Urinary bladder (tissue), 4 donors: ENCODE data around the gene CACFD1. TPM values are rescaled to one million over a fixed set of nuclear protein-coding genes. Genes with fewer than 3 reads are reported as not detected.
A peak's percentile ranks its signal among the peaks of the same experiment; 100 is the strongest.

Source experiments
- DNase-seq: peaks from one replicate; pipeline ENCODE4 v3.0.0-alpha.2; 2015; ENCODE audit errors: extremely low spot score
- H3K27ac ChIP-seq: one replicate; pipeline ENCODE4 v1.5.1; 2013; ENCODE audit warnings: low read depth, mild to moderate bottlenecking, moderate library complexity
- H3K36me3 ChIP-seq: one replicate; pipeline ENCODE4 v1.6.1; 2013; ENCODE audit warnings: mild to moderate bottlenecking, moderate library complexity; ENCODE audit not compliant: insufficient read depth
- H3K4me1 ChIP-seq: one replicate; pipeline ENCODE4 v1.6.1; 2013; ENCODE audit warnings: mild to moderate bottlenecking, moderate library complexity; ENCODE audit not compliant: insufficient read depth
- H3K4me3 ChIP-seq: one replicate; pipeline ENCODE4 v1.5.1; 2013; ENCODE audit warnings: low read depth, low read length
- WGBS: extraction: QIAGEN DNeasy Blood & Tissue Kit; methylation state at CpG from one replicate; pipeline ENCODE4 v1.1.7; 2013; 5-methylcytosine and 5-hydroxymethylcytosine counted together
- polyA plus RNA-seq: library from polyadenylated mRNA; stranded (reverse); fragments of 200-250 nt; gene quantifications from one replicate; pipeline ENCODE4 v1.2.3, GENCODE V29; 2013
- total RNA-seq: library from RNA; depleted of rRNA; stranded (reverse); fragments of >200 nt; gene quantifications from one replicate; pipeline ENCODE4 v1.2.3, GENCODE V29; 2014
- donor health status: healthy with polysubstance abuse.
- donor health status: healthy.

CACFD1 gene
- total and polyA plus RNA-seq, 2 donors = 5.9 to 19.5 TPM

- no peak overlapping the region for H3K4me3 ChIP-seq
- H3K4me1 ChIP-seq = peaks cover 4% of the 10 kb centered on the region
- no peak for DNase-seq
- H3K27ac ChIP-seq = no peak overlapping the region
- no peaks in the 10 kb centered on the region for H3K36me3 ChIP-seq
- 92% methylated on average over 19 of the region's 19 CpGs for WGBS
Observed at GRCh38 chr9:133512253-133513213, 52.8 kb downstream of the CACFD1 start.

GRCh38 chr9:133513214-133514100 lies 53.7 kb downstream of the CACFD1 start:
- 65% methylated on average over 28 of the region's 28 CpGs for WGBS
- Histone ChIP-seq H3K36me3 (no peaks in the 10 kb centered on the region), H3K27ac (no peak overlapping the region), H3K4me1 (peaks cover 4% of the 10 kb centered on the region), H3K4me3 (no peak overlapping the region)
- no peak for DNase-seq

- Histone ChIP-seq H3K27ac (no peak overlapping the region), H3K4me1 (peaks cover 1% of the 10 kb centered on the region), H3K36me3 (no peaks in the 10 kb centered on the region), H3K4me3 (no peak overlapping the region)
- WGBS = 45% methylated on average over 14 of the region's 14 CpGs
- DNase-seq = peak; percentile 54
Observed at GRCh38 chr9:133514460-133515239, 54.9 kb downstream of the CACFD1 start.

- no peak overlapping the region for H3K27ac ChIP-seq
- 95% methylated on average over 10 of the region's 10 CpGs for WGBS
- H3K4me1 ChIP-seq = no peaks in the 10 kb centered on the region
- no peak overlapping the region for H3K4me3 ChIP-seq
- H3K36me3 ChIP-seq = no peaks in the 10 kb centered on the region
- DNase-seq = no peak
Observed at GRCh38 chr9:133515240-133515610, 55.4 kb downstream of the CACFD1 start.

- DNase-seq = no peak
- 91% methylated on average over 17 of the region's 17 CpGs for WGBS
- no peaks in the 10 kb centered on the region for H3K36me3 ChIP-seq
- no peak overlapping the region for H3K4me3 ChIP-seq
- no peak overlapping the region for H3K27ac ChIP-seq
- no peaks in the 10 kb centered on the region for H3K4me1 ChIP-seq
Observed at GRCh38 chr9:133515615-133516255, 56.0 kb downstream of the CACFD1 start.

GRCh38 chr9:133516256-133516960 lies 56.6 kb downstream of the CACFD1 start:
- no peak overlapping the region for H3K4me3 ChIP-seq
- H3K4me1 ChIP-seq = no peaks in the 10 kb centered on the region
- H3K27ac ChIP-seq = no peak overlapping the region
- no peak for DNase-seq
- no peaks in the 10 kb centered on the region for H3K36me3 ChIP-seq
- WGBS = 86% methylated on average over 11 of the region's 11 CpGs

GRCh38 chr9:133516961-133517350 lies 57.2 kb downstream of the CACFD1 start:
- Histone ChIP-seq H3K27ac (no peak overlapping the region), H3K36me3 (no peaks in the 10 kb centered on the region), H3K4me3 (no peak overlapping the region), H3K4me1 (no peaks in the 10 kb centered on the region)
- 93% methylated on average over 9 of the region's 9 CpGs for whole genome bisulfite sequencing
- no peak for DNase-seq

GRCh38 chr9:133517711-133518110 lies 57.9 kb downstream of the CACFD1 start:
- H3K4me1 ChIP-seq = no peaks in the 10 kb centered on the region
- DNase-seq = no peak
- H3K36me3 ChIP-seq = no peaks in the 10 kb centered on the region
- H3K27ac ChIP-seq = no peak overlapping the region
- WGBS = 80% methylated on average over 8 of the region's 8 CpGs
- H3K4me3 ChIP-seq = no peak overlapping the region

- no peak for DNase-seq
- no peaks in the 10 kb centered on the region for H3K4me1 ChIP-seq
- H3K4me3 ChIP-seq = no peak overlapping the region
- WGBS = 86% methylated on average over 5 of the region's 5 CpGs
- H3K36me3 ChIP-seq = no peaks in the 10 kb centered on the region
- no peak overlapping the region for H3K27ac ChIP-seq
Observed at GRCh38 chr9:133518200-133518599, 58.4 kb downstream of the CACFD1 start.

GRCh38 chr9:133518706-133519449 lies 59.1 kb downstream of the CACFD1 start:
- H3K27ac ChIP-seq = no peak overlapping the region
- no peaks in the 10 kb centered on the region for H3K4me1 ChIP-seq
- no peaks in the 10 kb centered on the region for H3K36me3 ChIP-seq
- H3K4me3 ChIP-seq = no peak overlapping the region
- WGBS = 91% methylated on average over 27 of the region's 27 CpGs
- DNase-seq = no peak

- DNase-seq = no peak
- Histone ChIP-seq H3K4me1 (no peaks in the 10 kb centered on the region), H3K27ac (no peak overlapping the region), H3K4me3 (no peak overlapping the region), H3K36me3 (no peaks in the 10 kb centered on the region)
- 58% methylated on average over 7 of the region's 7 CpGs for WGBS
Observed at GRCh38 chr9:133519693-133520092, 59.9 kb downstream of the CACFD1 start.
